Measurements from ENCODE around the gene GRM4. TPM values are rescaled to one million over a fixed set of nuclear protein-coding genes. Genes with fewer than 3 reads are reported as not detected.

GRM4 gene
- total and polyA plus RNA-seq, 2 experiments from 2014 or later: 0.10 to 0.22 TPM

- Histone ChIP-seq H3K4me1 (ENCODE audit: insufficient read depth) (no peaks in the 10 kb centered on the region), H3K27me3 (replicated peaks; ENCODE audit: insufficient read depth) (peaks cover 14% of the 10 kb centered on the region), H3K9me3 (ENCODE audit: low read depth) (no peaks in the 10 kb centered on the region), H3F3A (ENCODE audit: insufficient read depth) (no peaks in the 10 kb centered on the region), H3K4me3 (no peak overlapping the region), H3K36me3 (ENCODE audit: low read depth) (no peaks in the 10 kb centered on the region), H3K4me2 (ENCODE audit: unreplicated experiment) (no peak overlapping the region), H2AFZ (no peak overlapping the region), H3K27ac (no peak overlapping the region), H3K9ac (no peak overlapping the region), H3K79me2 (ENCODE audit: insufficient read depth) (no peaks in the 10 kb centered on the region), H4K20me1 (ENCODE audit: insufficient read depth) (no peaks in the 10 kb centered on the region), H3K9me2 (ENCODE audit: insufficient read depth) (no peaks in the 10 kb centered on the region)
- WGBS, 2 experiments (ENCODE audit: low coverage in 1 of 2, low lambda C conversion rate in 2 of 2, missing lambda C conversion rate in 2 of 2): 44 to 48% methylated on average over 15 of the region's 15 CpGs
- TF ChIP-seq EZH2phosphoT487 (IDR thresholded peaks at IDR 0.05; ENCODE audit: insufficient read depth, low read depth) (no peak), EZH2 (IDR thresholded peaks at IDR 0.05; ENCODE audit: insufficient read depth, poor library complexity, severe bottlenecking) (no peak)
- DNase-seq: no peak
- in situ Hi-C loops (cut with MboI): loop anchor here (25.0 kb wide), 1 partner anchor 461 kb away; the partner anchor contains the start of gene BAK1
These were observed 97.7 kb downstream of the GRM4 start for GRCh38 chr6:34047913-34048867.

GRCh38 chr6:34046617-34047016 lies 99.3 kb downstream of the GRM4 start:
- Histone ChIP-seq H3K27ac (no peak overlapping the region), H3K9me3 (ENCODE audit: low read depth) (no peaks in the 10 kb centered on the region), H3K4me2 (ENCODE audit: unreplicated experiment) (no peak overlapping the region), H3F3A (ENCODE audit: insufficient read depth) (no peaks in the 10 kb centered on the region), H3K9me2 (ENCODE audit: insufficient read depth) (no peaks in the 10 kb centered on the region), H3K36me3 (ENCODE audit: low read depth) (no peaks in the 10 kb centered on the region), H3K4me3 (no peak overlapping the region), H3K79me2 (ENCODE audit: insufficient read depth) (no peaks in the 10 kb centered on the region), H3K27me3 (replicated peaks; ENCODE audit: insufficient read depth) (peaks cover 14% of the 10 kb centered on the region; the same call in 1 of the 2 replicates), H3K9ac (no peak overlapping the region), H2AFZ (no peak overlapping the region), H4K20me1 (ENCODE audit: insufficient read depth) (no peaks in the 10 kb centered on the region), H3K4me1 (ENCODE audit: insufficient read depth) (no peaks in the 10 kb centered on the region)
- no peak for DNase-seq
- in situ Hi-C loops (cut with MboI): loop anchor here (25.0 kb wide), 1 partner anchor 459 kb away; the partner anchor contains the start of gene BAK1
- WGBS, 2 experiments (ENCODE audit: low coverage in 1 of 2, low lambda C conversion rate in 2 of 2, missing lambda C conversion rate in 2 of 2): 55% methylated on average over 5 of the region's 5 CpGs
- TF ChIP-seq EZH2 (IDR thresholded peaks at IDR 0.05; ENCODE audit: insufficient read depth, poor library complexity, severe bottlenecking) (no peak), EZH2phosphoT487 (IDR thresholded peaks at IDR 0.05; ENCODE audit: insufficient read depth, low read depth) (no peak)

- Histone ChIP-seq H3K9ac (no peak overlapping the region), H2AFZ (no peak overlapping the region), H3K4me3 (no peak overlapping the region), H3K36me3 (ENCODE audit: low read depth) (no peaks in the 10 kb centered on the region), H3K9me2 (ENCODE audit: insufficient read depth) (no peaks in the 10 kb centered on the region), H3K79me2 (ENCODE audit: insufficient read depth) (no peaks in the 10 kb centered on the region), H3K27me3 (replicated peaks; ENCODE audit: insufficient read depth) (peaks cover 14% of the 10 kb centered on the region; the same call in 1 of the 2 replicates), H3K4me2 (ENCODE audit: unreplicated experiment) (no peak overlapping the region), H3K27ac (no peak overlapping the region), H3K9me3 (ENCODE audit: low read depth) (no peaks in the 10 kb centered on the region), H3F3A (ENCODE audit: insufficient read depth) (no peaks in the 10 kb centered on the region), H4K20me1 (ENCODE audit: insufficient read depth) (no peaks in the 10 kb centered on the region), H3K4me1 (ENCODE audit: insufficient read depth) (no peaks in the 10 kb centered on the region)
- DNase-seq: no peak
- in situ Hi-C loops (cut with MboI): loop anchor here (25.0 kb wide), 1 partner anchor 458 kb away; the partner anchor contains the start of gene BAK1
- WGBS, 2 experiments (ENCODE audit: low coverage in 1 of 2, low lambda C conversion rate in 2 of 2, missing lambda C conversion rate in 2 of 2): 1 to 5% methylated on average over 8 of the region's 8 CpGs
- TF ChIP-seq EZH2 (IDR thresholded peaks at IDR 0.05; ENCODE audit: insufficient read depth, poor library complexity, severe bottlenecking) (no peak), EZH2phosphoT487 (IDR thresholded peaks at IDR 0.05; ENCODE audit: insufficient read depth, low read depth) (no peak)
These were observed 100.1 kb downstream of the GRM4 start for GRCh38 chr6:34045771-34046170.

GRCh38 chr6:34044945-34045595 lies 100.8 kb downstream of the GRM4 start:
- H3K27me3 ChIP-seq (replicated peaks; ENCODE audit: insufficient read depth): peaks cover 14% of the 10 kb centered on the region; the same call in 1 of the 2 replicates
- no peaks in the 10 kb centered on the region for H3K79me2 ChIP-seq (ENCODE audit: insufficient read depth)
- in situ Hi-C loops (cut with MboI): loop anchor here (25.0 kb wide), 1 partner anchor 458 kb away; the partner anchor contains the start of gene BAK1
- no peak overlapping the region for H3K27ac ChIP-seq
- TF ChIP-seq EZH2 (IDR thresholded peaks at IDR 0.05; ENCODE audit: insufficient read depth, poor library complexity, severe bottlenecking) (no peak), EZH2phosphoT487 (IDR thresholded peaks at IDR 0.05; ENCODE audit: insufficient read depth, low read depth) (no peak)
- no peak overlapping the region for H3K4me2 ChIP-seq (ENCODE audit: unreplicated experiment)
- H3K9ac ChIP-seq: no peak overlapping the region
- H3K9me3 ChIP-seq (ENCODE audit: low read depth): no peaks in the 10 kb centered on the region
- H3F3A ChIP-seq (ENCODE audit: insufficient read depth): no peaks in the 10 kb centered on the region
- H3K9me2 ChIP-seq (ENCODE audit: insufficient read depth): no peaks in the 10 kb centered on the region
- no peaks in the 10 kb centered on the region for H3K4me1 ChIP-seq (ENCODE audit: insufficient read depth)
- H3K4me3 ChIP-seq: no peak overlapping the region
- no peak for DNase-seq
- H3K36me3 ChIP-seq (ENCODE audit: low read depth): no peaks in the 10 kb centered on the region
- no peaks in the 10 kb centered on the region for H4K20me1 ChIP-seq (ENCODE audit: insufficient read depth)
- H2AFZ ChIP-seq: no peak overlapping the region
- 63 to 74% methylated on average over 11 to 13 of the region's 13 CpGs for WGBS, 2 experiments (ENCODE audit: low coverage in 1 of 2, low lambda C conversion rate in 2 of 2, missing lambda C conversion rate in 2 of 2)
